GM18499 (cell line): ENCODE results near the gene SLC12A8.

ENCODE experiments used
- ATAC-seq: cut with Tn5 transposase; IDR thresholded peaks from one replicate; pipeline ENCODE4 v1.9.1; 2021; ENCODE audit warnings: moderate number of reproducible peaks; ENCODE audit not compliant: insufficient read depth, unreplicated experiment

The SLC12A8 gene

DNA sequence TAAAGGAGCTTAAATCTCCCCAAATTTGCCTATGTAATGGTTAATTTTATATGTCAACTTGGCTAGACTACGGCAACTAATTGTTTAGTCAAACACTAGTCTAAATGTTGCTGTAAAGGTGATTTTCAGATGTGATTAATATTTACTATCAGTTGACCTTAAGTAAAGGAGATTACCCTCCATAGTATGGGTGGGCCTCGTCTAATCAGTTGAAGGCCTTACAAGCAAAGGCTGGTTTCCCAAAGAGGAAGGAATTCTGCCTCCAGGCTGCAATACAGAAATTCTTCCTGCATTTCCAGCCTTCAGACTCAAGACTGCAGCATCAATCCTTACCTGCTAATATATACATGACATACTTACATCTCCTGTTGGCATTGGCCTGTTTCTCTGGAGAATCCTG lies 23.6 kb downstream of the SLC12A8 start:
- no peak for ATAC-seq

DNA sequence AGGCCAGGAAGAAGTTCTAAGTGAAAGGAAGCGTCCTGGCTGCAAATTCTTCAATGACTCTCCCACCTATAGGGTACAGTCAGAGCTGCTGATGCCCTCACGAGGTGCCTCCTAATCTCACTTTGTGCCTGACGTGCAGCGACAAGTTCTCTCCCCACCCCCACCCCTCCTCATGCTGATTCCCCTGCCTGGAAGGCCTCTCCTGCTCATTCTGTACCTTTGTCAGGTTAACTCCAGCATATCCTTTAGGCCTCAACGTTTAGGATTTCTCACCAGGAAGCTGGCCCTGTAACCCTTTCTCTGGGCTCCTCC lies 25.0 kb downstream of the SLC12A8 start:
- ATAC-seq: no peak

DNA sequence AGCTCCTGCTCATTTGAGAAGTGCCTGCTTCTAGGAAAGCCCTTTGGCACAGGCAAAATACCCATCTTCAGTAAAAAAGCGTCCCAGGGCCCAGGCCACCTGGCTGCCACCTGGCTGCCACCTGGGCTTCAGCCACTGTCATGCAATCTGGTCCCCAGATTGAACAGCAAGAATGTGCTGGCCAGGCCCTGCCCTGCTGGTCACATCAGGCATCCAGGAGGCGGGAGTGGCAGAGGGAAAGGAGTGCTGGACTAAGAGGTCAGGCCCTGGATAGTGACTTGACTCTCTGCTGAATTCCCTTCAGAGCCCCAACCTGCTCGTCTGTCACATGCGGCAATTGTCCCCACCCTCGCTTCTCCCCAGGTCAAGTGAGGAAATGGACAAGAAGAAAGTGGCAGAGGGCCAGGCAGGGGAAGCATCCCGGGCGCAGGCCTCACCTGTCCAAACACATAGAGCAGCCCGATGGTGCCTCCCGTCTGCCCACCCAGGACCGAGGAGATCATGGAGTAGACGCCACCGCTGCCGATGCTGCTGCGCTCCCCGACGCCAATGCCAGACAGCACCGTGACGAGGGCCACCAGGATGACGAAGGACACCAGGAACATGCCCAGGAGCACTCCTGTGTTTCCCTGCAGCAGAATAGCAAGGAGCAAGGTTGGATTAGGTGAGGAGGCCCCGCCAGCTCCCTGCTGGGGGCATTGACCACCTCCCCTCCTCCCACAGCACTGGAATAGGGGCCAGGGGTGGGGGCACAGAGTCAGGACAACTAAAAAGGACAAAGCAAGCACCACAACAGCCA lies 25.5 kb downstream of the SLC12A8 start:
- no peak for ATAC-seq

DNA sequence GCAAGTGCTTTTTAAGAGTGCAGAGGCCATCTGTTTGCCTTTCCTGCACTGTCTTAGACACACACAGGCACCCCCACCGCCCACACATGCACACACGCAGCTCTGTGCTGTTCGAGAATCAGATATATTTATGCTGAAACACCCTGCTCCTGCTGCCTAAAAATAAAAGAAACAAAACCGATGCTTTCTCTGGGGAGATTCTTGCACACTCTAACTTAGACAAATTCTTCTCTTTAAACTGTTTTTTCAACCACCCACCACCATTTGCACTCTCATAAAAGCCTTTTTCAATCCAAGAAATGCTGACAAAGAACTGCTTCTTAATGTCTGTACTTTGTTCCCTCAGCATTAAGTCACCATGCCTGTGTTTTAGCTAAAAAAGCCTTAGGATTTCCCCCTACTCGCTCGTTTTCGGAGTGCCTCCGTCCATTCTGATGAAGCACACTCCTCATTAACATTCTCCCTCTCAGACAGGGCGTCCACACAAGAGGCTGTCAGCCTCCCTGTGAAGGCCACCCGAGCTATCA lies 26.2 kb downstream of the SLC12A8 start:
- no peak for ATAC-seq

DNA sequence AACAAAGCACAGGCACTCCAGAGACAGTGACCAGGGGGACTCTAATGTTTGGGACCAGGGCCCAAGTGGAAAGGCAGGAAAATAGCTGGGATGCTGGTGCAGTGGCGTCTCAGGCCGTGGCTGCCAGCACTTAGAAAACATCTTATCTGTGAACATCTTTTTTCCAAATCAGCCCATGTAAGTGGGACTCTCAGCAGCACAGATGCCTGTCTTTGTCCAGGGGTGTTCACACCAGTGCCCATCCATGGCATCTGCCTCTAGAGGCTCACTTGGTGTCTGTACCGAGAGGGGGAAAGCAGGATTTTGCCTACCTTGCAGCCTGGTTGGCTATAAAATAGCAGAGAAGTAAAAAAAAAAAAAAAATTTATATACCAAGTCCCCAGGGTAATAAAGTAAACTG lies 26.7 kb downstream of the SLC12A8 start:
- ATAC-seq: no peak

DNA sequence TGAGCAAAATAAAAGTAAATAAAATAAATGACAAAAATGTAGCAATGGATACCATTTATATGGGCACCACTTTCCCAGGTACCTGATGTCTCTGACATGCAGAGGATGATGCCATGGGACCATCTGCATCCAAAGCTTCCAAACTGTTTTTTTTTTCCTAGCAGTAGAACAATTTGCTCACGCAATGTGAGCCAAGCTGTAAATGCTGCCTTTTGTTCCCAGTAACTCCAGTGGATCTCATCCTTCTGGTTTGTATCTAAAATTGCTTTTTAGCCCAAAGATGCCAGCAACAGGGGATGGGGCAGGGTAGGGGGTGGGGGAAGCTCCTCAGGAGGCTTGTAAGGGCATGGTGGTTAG lies 32.7 kb downstream of the SLC12A8 start:
- no peak for ATAC-seq

DNA sequence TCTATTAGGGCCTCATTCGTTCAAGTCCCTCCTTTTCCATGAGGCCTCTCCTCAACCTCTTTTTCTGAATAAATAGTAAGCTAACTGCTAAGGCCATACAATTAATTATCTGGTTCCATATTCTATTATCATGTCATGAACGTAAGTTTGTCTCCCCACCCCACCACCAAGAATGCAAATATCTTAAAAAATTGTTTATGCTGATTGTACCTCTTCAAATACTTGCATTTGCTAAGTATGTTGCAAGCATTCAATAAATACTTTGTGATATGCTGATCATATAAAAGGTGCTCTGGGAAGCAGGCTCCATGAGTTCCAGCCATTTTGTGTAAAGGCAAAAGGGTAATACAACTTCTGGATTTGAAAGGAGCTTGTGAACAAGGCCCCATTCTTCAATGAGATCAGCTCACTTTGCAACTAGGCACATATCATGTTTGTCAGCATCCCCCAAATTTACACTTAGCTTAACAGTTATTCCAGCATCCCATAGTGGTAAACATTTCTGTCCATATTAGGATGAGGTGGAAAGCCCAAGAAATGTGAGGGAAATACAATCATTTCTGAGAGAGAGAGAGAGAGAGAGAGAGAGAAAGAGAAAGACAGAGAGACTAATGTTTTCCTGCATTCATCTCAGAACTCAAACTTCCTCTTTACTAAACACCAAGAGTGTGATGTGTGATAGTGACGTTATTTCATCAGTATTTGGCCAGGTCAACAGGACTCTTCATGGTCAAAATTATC lies 33.2 kb downstream of the SLC12A8 start:
- ATAC-seq: no peak

DNA sequence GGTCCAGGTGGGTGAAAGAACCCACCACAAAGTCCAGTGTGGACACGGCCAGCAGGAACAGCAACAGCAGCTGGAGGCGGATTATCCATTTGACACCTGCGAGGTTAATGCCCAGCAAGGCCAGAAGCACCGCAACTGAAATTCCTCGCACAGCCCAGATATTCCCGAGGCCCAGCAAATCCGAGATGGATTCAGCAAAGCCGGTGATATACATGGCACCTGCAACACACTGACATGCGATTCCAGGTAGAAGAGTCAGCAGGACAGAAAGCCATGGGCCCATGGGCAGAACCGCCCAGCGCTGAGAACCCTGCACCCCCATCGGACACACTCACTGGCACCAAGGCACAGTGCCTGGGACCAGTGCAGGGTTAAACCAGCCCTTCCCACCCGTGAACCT lies 34.8 kb downstream of the SLC12A8 start:
- ATAC-seq: no peak

DNA sequence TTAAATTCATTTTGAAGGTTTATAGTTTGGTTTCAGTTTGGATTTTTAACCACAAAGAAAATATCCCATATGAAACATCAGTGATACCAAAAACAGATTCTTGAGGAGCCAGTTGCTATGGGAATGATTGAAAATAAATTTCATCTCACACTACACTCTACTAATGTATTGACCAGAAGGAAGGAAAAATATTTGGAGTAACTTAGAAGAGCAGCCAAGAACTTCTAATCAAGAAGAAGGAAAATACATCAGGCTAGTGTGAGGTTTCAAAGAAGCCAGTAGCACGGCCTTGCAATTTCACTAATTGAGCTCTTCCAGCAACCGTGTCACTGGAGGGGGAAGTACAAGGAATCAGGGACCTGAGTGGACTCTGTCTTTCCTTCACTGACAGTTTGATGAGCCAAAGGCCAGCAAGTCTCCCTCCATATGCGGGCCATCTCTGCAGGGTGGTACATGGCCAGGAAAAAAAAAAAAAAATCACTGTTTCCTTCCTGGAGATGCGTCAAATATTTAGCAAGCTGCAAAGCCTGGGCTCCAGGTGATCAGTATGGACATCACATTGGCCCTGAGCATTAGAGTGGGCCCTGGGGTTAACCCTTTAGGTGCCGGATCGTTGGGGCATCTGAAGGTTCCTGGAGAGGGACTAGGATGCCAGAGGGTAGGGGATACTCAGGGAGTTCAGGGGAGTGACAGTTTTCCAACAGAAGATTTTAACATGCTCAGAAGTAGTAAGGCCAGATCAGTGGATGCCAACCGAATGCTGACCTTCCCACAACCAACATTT lies 37.1 kb downstream of the SLC12A8 start:
- ATAC-seq: no peak

DNA sequence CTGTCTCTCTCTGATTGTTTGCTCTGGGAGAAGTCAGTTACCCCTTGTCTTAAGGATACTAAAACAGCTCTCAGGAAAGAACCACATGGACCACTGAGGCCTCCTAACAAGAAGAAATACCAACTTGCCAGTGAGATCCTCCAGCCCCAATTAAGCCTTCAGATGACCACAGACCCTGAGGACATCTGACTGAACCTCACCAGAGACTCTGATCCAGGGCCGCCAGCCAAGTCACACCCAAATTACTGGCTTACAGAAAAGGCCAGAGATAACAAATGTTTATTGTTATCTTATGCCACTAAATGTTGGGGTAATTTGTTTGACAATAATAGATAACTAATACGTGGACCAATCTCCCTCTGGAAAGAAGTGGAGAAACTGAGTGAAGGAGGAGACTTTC lies 40.2 kb downstream of the SLC12A8 start:
- ATAC-seq: no peak

DNA sequence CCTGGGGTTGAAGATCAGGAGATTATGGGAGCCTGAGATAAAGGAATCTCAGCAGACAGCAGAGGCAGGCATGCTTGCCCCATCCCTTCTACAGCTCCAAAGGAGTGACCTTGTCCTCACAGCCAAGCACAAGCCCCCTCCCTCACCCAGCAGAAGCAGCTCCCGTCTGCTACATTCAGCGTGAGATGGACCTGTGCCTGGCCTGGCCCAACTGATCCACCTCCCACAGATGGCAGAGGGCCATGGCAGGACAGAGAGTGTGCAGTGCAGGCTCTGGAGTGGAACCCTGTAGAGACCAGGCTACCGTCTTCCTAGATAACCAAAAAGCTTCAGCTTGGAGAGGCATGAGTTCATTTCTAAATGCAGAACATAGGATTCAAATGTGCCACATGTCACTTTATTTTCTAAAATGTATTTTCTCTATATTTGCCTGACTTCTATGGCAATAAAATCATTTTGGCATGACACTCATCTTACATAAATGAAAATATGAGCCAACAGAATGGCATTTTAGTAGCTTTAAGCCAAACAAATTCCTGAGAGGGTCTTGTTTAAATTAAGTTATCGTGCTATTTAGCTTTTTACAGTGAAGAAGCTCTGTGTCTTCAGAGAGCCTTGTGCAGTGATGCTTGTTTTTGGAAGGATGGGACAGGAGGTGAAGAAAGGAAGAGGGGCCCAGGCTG lies 43.7 kb downstream of the SLC12A8 start:
- ATAC-seq: no peak

DNA sequence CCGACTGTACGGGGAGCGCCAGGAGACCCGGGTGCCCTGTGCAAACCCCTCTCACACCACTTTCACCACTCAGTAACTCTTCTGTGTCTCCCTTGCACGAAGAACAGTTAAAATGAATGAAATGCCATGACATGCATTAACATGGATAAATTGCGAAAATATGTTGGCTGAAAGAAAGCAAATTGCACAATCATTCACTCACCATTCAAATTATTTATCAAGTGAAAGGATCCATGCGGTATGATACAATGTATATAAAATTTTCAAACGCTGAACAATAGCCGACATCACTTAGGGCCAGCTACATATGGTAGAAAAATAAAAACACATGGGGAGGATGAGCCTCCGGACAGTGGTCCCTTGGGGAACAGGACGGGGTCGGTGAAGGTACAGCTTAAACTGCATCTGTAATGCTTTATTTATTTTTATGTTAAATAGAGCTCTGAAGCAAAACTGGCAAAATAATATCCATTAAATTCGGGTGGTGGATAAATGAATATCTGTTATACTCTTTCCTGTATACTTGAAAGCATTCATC lies 45.9 kb downstream of the SLC12A8 start:
- no peak for ATAC-seq

DNA sequence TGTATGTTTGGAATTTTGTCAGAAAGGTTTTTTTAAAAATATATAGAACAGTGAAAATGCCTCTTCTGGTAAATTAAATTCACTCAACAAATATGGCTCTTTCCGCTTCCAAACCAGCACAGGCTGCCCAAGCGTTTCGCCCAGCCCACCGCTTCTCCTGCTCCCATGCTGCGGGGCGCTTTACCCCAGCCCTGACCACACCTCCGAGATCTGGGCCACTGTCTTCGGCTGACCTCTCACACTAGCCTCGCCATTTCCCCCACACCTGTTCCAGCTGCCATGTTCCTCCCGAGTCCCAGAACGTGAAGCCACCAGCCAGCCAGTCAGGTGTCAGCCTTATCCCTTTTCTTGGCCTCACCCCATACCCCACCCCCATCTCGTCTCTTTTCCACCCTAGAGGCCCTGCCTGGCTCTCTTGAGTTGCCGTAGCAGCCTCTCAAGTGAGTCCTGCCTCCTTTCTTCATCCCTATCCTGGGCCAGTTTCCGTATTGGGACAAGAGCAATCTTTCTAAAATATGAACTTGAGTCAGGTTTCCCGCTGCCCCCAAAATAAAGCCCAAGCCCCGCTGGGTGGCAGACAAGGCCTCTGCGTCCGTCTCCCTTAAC lies 46.5 kb downstream of the SLC12A8 start:
- no peak for ATAC-seq

DNA sequence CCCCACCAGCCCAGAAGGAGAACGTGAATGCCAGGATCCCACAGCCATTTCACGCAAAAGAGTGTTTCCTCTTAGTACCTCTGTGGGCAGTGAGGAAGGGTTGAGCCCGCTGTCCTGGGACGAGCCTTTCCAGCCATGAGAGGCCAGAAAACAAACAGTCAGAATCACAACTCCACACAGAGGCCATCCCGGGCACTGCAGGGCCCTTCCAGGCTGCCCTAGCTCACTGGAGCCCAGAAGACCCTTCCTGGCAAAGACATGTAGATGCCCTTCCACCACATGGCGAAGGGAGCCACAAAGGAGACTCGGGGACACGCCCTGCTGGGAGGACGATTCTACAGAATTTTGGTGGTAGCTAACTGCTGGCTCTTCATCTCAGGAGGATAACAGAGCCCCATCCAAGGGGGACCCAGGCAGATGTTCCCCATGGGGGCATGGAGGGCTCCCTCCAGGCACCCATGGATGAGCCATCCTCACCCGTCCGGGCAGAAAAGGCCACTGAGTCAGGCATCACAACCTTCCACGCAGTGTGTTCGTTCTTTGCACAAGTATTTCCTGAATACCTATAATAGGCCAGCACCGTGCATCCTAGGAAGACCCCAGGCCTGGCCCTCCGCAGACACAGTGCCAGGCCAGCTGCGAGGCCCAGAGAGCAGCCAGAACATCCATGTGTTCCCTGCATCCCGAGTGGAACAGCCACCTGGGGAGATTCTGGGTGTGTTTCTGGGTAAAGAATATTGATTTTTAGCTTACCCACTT lies 47.2 kb downstream of the SLC12A8 start:
- ATAC-seq: no peak

DNA sequence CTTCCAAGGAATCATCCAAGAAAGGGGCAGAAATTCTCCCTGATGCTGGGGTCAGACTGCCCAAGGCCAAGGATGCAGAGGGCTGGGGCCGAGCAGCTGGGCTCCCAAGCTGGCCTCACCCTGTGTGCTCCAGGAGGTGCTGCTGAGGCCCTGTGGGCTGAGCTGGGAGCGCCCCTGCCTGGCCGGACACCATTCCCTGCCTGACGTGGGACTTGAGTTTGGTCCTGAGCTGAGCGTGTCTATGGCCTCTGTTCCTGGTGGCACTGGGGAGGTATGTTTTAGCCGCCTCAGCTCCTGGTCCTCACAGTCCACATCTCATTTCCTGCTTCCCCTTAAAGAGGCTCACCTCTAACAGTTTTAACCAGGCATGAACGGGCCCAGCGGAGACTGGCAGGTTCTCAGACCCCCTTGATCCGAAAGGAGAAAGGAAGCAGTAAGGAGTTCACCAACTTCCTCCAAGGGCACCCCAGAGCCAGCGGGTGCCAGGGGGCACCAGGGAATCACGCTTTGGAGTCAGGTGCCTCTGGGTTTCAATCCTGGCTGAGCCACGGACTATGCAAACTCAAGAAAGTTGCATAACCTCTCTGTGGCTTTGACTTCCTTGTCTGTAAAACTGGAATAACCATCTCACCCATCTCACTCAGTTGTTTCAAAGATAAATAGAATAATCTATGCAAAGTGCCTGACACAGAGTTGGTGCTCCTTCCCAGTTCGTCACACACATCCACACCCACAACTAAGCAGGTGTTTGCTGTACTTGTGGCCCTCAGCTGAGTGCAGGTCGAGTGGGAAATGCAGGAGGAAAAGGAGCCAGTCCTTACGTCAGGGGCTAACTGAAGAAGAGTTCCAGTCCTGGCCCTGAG lies 48.6 kb downstream of the SLC12A8 start:
- no peak for ATAC-seq

DNA sequence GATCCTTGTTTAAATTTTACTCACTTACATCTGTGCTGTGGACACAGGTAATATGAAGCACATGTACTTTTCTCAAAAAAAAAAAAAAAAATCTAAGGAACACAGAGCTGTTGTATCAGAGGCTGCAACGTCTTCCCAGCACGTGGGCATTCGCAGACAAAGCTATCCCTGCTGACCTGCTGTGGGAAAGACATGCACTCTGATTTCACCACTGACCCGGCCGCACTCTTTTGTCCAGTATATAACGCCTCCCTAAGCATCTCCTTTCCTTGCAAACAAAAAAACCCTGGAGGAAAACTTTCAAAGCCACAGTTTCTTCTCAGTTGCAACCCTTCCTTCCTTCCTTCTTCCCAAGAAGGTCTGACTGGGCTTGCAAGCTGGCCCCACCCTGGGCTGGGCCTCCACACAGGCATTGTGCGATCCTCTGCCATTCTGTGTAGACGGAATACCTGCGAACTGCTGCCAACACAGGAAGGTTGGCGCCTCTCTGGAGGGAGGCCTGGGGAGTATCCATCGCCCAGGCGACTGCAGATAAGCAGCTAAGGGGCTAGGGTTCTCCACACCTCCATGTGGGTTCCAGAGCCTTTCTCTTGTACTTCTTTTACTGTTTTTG lies 50.8 kb downstream of the SLC12A8 start:
- no peak for ATAC-seq

DNA sequence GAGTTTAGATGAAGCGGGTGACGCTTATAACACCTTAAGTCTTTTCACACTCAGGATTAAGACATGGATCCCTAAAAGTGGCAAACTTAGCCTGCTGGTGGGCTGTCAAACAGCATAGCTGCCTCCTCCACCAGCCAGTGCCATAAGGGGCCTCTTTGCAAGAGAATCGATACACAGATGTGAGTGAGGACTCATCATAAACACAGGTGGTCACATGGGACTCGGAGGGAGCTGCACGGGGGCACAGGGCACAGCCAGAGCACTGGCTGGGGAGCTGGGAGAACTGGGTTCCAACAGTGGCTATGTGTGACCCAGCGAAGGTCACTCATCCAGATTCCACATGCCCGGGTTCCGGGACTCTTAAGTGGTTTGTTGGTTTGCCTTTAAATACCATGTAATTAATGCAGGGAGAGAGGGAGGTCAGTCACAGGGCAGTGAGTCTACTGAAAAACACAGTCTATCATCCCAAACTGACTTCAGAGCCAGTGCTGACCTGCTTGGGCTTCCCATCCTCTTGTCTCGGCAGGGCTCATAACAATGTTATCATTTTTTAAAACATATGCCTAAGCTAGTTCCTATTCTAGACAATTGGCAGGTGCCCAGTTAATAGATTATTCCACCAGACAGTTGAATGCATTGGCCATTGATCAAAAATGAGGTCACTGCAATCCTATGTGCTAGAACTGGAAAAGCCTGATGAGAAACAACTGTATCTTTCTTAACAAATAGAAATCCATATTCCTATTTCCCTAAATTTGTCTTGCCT lies 51.8 kb downstream of the SLC12A8 start:
- ATAC-seq: no peak
